Neuron (in vitro differentiated cells): ENCODE measurements around the gene METTL24.

Source experiments
- H2AFZ ChIP-seq: one replicate; pipeline ENCODE4 v1.6.1; 2013; ENCODE audit warnings: low read depth, mild to moderate bottlenecking, inconsistent platforms, low read length, moderate library complexity
- H3K27me3 ChIP-seq: one replicate; pipeline ENCODE4 v1.6.1; 2013; ENCODE audit warnings: low read length; ENCODE audit not compliant: insufficient read depth
- H3K36me3 ChIP-seq: one replicate; pipeline ENCODE4 v1.6.1; 2013; ENCODE audit warnings: low read length; ENCODE audit not compliant: insufficient read depth
- H3K4me1 ChIP-seq: one replicate; pipeline ENCODE4 v1.6.1; 2013; ENCODE audit warnings: low read length; ENCODE audit not compliant: insufficient read depth
- H3K4me3 ChIP-seq: 2 replicates; pipeline ENCODE4 v1.5.1; 2013; ENCODE audit warnings: mild to moderate bottlenecking, low read length, moderate library complexity
- H3K9me3 ChIP-seq: one replicate; pipeline ENCODE4 v1.6.1; 2013; ENCODE audit warnings: low read length

The METTL24 gene

GRCh38 chr6:110357664-110358552, at the start of gene METTL24:
Gene METTL24, minus strand, starts transcription at chr6:110358349. Its CDS starts 77 bp downstream, at chr6:110358272.
- Histone ChIP-seq H3K4me3 (no peak within 1 kb of the TSS), H3K9me3 (no peaks in the 10 kb centered on the region), H3K27me3 (no peaks in the 10 kb centered on the region), H2AFZ (no peak within 1 kb of the TSS), H3K4me1 (peaks cover 35% of the 10 kb centered on the region), H3K36me3 (no peaks in the 10 kb centered on the region)

GRCh38 chr6:110404607-110405006, 46.5 kb upstream of the METTL24 start:
- Histone ChIP-seq H3K36me3 (no peaks in the 10 kb centered on the region), H2AFZ (no peak overlapping the region), H3K9me3 (no peaks in the 10 kb centered on the region), H3K27me3 (peaks cover 5% of the 10 kb centered on the region), H3K4me1 (no peaks in the 10 kb centered on the region), H3K4me3 (no peak overlapping the region)

GRCh38 chr6:110401585-110402176, 43.5 kb upstream of the METTL24 start:
- no peaks in the 10 kb centered on the region for H3K27me3 ChIP-seq
- H3K9me3 ChIP-seq: no peaks in the 10 kb centered on the region
- no peak overlapping the region for H2AFZ ChIP-seq
- no peak overlapping the region for H3K4me3 ChIP-seq
- no peaks in the 10 kb centered on the region for H3K36me3 ChIP-seq
- no peaks in the 10 kb centered on the region for H3K4me1 ChIP-seq

- Histone ChIP-seq H3K27me3 (no peaks in the 10 kb centered on the region), H2AFZ (no peak overlapping the region), H3K36me3 (no peaks in the 10 kb centered on the region), H3K9me3 (no peaks in the 10 kb centered on the region), H3K4me1 (no peaks in the 10 kb centered on the region), H3K4me3 (no peak overlapping the region)
Observed at GRCh38 chr6:110400208-110400607, 42.1 kb upstream of the METTL24 start.

- Histone ChIP-seq H3K9me3 (no peaks in the 10 kb centered on the region), H3K36me3 (no peaks in the 10 kb centered on the region), H3K4me3 (no peak overlapping the region), H3K4me1 (no peaks in the 10 kb centered on the region), H3K27me3 (no peaks in the 10 kb centered on the region), H2AFZ (no peak overlapping the region)
Observed at GRCh38 chr6:110399219-110400071, 41.3 kb upstream of the METTL24 start.

- H3K36me3 ChIP-seq: no peaks in the 10 kb centered on the region
- no peaks in the 10 kb centered on the region for H3K9me3 ChIP-seq
- H3K4me3 ChIP-seq: no peak overlapping the region
- no peak overlapping the region for H2AFZ ChIP-seq
- no peaks in the 10 kb centered on the region for H3K27me3 ChIP-seq
- no peaks in the 10 kb centered on the region for H3K4me1 ChIP-seq
Observed at GRCh38 chr6:110398778-110399177, 40.6 kb upstream of the METTL24 start.

- Histone ChIP-seq H3K4me1 (peaks cover 3% of the 10 kb centered on the region), H3K27me3 (no peaks in the 10 kb centered on the region), H3K4me3 (no peak overlapping the region), H2AFZ (no peak overlapping the region), H3K36me3 (no peaks in the 10 kb centered on the region), H3K9me3 (no peaks in the 10 kb centered on the region)
Observed at GRCh38 chr6:110395221-110395620, 37.1 kb upstream of the METTL24 start.

- H2AFZ ChIP-seq: no peak overlapping the region
- peaks cover 7% of the 10 kb centered on the region for H3K4me1 ChIP-seq
- no peaks in the 10 kb centered on the region for H3K27me3 ChIP-seq
- no peak overlapping the region for H3K4me3 ChIP-seq
- no peaks in the 10 kb centered on the region for H3K36me3 ChIP-seq
- H3K9me3 ChIP-seq: no peaks in the 10 kb centered on the region
Observed at GRCh38 chr6:110394409-110394808, 36.3 kb upstream of the METTL24 start.

GRCh38 chr6:110392727-110393126, 34.6 kb upstream of the METTL24 start:
- H2AFZ ChIP-seq: no peak overlapping the region
- no peaks in the 10 kb centered on the region for H3K9me3 ChIP-seq
- peaks cover 20% of the 10 kb centered on the region for H3K4me1 ChIP-seq
- no peaks in the 10 kb centered on the region for H3K36me3 ChIP-seq
- H3K27me3 ChIP-seq: no peaks in the 10 kb centered on the region
- H3K4me3 ChIP-seq: no peak overlapping the region

- Histone ChIP-seq H3K36me3 (no peaks in the 10 kb centered on the region), H3K9me3 (no peaks in the 10 kb centered on the region), H3K27me3 (no peaks in the 10 kb centered on the region), H3K4me1 (peaks cover 21% of the 10 kb centered on the region), H3K4me3 (no peak overlapping the region), H2AFZ (no peak overlapping the region)
Observed at GRCh38 chr6:110390404-110390803, 32.3 kb upstream of the METTL24 start.

GRCh38 chr6:110389689-110390382, 31.7 kb upstream of the METTL24 start:
- no peak overlapping the region for H2AFZ ChIP-seq
- peaks cover 21% of the 10 kb centered on the region for H3K4me1 ChIP-seq
- no peak overlapping the region for H3K4me3 ChIP-seq
- H3K36me3 ChIP-seq: no peaks in the 10 kb centered on the region
- H3K9me3 ChIP-seq: no peaks in the 10 kb centered on the region
- H3K27me3 ChIP-seq: no peaks in the 10 kb centered on the region

- H3K4me3 ChIP-seq: no peak overlapping the region
- H3K27me3 ChIP-seq: no peaks in the 10 kb centered on the region
- H2AFZ ChIP-seq: no peak overlapping the region
- no peaks in the 10 kb centered on the region for H3K9me3 ChIP-seq
- no peaks in the 10 kb centered on the region for H3K36me3 ChIP-seq
- peaks cover 21% of the 10 kb centered on the region for H3K4me1 ChIP-seq
Observed at GRCh38 chr6:110387986-110388385, 29.8 kb upstream of the METTL24 start.
